Measurements from ENCODE around the gene C5orf22. TPM values are rescaled to one million over a fixed set of nuclear protein-coding genes. Genes with fewer than 3 reads are reported as not detected.
"Not testable (repeated sequence)": the region's sequence is repeated elsewhere in the genome, so short reads cannot be mapped to it uniquely, and the experiment has no call there.

The C5orf22 gene
- 26.8 and 30.4 TPM in 2 replicates for total RNA-seq

DNA sequence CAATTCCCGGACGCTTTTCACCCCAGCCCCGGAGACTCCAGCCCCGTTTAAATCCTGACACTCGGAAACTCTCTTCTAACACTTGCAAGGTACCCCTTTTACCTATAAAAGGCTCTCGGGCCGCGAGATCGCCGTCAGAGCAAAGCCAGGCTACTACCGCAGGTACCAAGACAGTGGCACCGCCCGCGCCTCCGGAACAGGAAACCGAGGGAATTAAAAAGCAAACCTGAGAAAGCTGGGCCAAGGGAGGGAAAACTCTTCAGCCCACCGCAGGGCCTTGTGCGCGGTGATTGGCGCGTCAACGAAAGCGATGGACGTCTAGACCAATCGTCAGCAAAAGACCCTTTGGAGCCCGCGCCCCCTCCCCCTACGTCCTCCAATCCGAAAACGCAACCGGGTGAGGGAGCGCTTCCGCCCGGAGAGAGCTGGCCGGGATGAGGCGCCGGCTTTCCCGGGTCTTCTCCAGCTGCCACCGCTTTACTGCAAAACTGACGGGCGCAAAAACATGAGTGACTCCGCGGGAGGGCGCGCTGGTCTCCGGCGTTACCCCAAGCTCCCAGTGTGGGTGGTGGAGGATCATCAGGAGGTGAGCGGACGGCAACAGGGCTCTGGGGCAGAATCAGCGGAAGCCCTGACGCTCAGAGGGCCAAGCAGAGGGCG, at the start of gene C5orf22, which contains the start of gene DROSHA:
TSS of gene C5orf22 (plus strand) at position 414 of the 660 bp plus-strand sequence. CDS start at position 506, 92 bp downstream.
TSS of gene DROSHA (minus strand) at position 206 of the 660 bp plus-strand sequence. CDS start 3,034 bp downstream, outside the sequence.
- intact Hi-C loops (cut with micrococcal nuclease), result loop anchor here (1.0 to 10.0 kb wide), 5 partner anchors 15 to 1913 kb away; partner anchors contain the start of genes GOLPH3, PDZD2, TARS1 and ZFR

DNA sequence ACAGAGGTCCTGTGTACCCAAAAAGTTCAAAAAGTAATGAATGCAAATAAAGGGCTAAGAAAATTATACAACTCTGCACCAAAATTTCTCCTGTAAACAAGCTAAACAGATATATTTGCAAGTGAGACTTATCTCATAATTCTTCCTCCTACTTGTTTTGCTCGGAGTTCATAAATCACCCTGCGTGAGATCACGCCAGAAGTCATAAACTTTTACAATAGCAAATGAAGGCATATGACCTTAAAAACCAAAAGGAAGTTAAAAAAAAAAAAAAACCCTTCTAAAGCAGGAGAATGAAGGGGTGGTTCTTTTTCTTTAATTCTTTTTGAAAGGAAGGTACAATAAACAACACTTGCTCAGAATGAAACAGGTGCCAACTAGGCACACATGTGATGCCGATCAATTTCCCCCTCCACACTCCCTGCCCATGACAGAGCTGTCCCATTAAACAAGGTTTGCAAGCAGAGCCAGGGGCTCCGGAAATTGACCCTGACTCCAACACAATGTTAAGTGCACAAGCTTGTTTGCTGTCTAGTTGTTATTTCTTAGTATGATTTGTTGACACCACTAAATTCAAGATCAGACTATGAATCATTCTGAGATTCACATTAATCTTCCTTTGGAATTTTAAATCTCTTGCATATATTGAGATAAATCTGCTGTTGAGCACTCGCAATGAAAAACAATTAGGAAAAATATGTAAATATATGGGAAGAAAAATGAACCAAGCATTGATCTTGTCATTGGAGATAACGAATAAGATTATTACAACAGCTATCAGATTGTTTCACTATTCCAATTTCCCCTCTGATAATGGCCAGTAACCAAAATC, 46.5 kb upstream of the C5orf22 start:
- intact Hi-C loops (cut with micrococcal nuclease), result no loop called here

DNA sequence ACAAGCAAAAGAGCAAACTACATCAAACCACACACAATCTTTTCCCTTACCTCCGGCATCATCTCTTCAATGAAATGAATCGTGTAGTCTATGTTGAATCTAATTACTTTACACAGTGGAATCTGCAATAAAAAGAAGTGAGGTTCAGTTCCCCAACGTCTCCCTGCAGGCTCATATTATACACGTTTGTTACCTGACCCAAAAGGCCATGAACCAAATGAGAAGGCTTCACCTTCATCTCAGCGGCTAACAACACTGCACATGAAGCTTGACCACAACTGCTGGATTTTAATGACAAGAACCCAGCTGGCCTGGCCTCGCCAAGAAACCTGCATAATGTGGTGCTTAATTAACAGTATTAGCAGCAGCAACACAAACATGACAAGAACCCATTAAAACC, 45.7 kb upstream of the C5orf22 start:
- intact Hi-C loops (cut with micrococcal nuclease), result no loop called here

DNA sequence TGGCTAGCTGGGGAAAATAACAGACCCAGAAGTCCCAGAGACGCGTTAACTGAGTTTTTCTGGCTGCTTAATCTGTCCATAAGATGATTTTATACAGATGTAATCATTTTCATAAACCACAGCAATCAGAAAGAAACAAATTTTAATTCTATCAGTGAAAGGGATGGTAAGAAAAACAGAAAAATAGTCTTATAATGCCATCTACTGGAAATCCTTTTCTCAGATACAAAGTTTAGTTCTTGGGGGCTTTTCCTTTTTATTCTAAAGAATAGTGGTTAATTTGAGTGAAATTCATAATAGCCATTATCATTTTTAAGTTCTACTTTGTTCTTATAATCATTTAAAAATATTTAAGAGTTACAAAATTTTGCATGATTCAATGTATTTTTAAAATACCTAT, 44.6 kb upstream of the C5orf22 start:
- intact Hi-C loops (cut with micrococcal nuclease), result no loop called here

DNA sequence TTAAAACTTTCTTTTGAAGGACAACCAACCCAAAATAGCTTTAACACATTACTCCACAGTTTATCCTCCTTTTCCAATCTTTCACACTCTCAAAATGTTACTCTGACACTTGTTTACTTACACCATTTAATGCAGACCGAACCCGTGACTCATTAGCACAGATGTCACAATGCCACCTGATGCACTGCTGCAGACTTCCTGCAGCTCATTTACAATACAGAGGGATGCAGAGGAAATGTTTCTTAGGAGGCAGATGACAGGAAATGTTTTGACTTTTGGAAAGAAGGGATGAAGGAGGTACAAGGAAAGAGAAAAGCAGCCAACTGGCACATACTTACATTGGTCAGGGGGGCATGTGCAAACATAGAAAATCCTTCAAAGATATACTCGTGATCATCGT, 39.2 kb upstream of the C5orf22 start:
- intact Hi-C loops (cut with micrococcal nuclease), result no loop called here

DNA sequence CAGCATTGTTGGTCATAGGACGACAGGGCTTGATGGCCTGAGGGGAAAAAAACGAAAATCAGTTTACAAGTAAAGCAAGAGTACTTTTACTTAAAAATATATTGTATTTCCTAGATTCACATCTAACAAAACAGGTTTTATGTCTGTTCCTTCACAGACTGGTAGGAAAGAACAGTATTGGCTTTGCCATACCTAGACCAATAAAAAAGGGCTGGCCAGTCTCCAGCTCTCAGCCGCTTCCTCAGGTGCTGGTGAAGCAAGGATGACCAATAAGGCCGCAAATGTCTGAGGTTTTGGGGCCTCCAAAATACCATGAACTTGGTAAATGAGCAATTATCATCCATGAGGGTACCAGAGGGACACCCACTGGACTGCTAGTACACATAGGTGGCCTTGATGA, 36.8 kb upstream of the C5orf22 start:
- intact Hi-C loops (cut with micrococcal nuclease), result no loop called here

DNA sequence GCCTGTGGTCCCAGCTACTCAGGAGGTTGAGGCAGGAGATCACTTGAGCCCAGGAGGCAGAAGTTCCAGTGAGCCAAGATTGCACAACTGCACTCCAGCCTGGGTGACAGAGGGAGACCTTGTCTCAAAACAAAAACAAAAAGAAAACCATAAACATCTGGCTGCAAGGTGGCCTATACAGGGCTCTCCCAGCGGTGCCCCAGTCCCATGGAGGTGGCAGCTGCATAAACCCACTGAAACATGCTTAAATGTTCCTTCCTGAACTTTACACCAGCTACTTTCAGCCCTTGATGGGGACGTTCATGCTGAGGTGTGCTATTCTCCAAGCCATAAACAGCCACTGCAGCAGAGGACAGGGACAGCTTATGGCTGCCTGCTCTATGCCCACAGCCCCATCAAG, 35.8 kb upstream of the C5orf22 start:
- intact Hi-C loops (cut with micrococcal nuclease), result no loop called here

DNA sequence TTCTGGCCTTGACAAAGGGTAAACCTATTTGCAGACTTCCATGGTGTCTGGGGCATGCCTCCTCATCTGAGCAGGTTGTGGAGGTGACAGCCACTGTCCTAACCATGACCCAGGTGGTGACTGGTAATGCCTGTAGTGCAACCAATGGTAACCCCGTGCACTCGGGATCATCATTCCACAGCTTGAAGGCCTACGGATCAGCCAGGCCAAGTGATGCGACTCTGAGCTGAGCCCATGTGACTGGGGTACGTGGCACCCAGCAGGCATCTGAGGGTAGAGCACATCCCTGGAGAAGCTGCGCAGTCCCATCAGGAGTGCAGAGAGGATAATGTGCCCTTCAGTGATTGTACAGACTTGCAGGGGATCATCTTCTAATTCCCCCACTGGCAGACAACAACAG, 35.2 kb upstream of the C5orf22 start:
- intact Hi-C loops (cut with micrococcal nuclease), result no loop called here

DNA sequence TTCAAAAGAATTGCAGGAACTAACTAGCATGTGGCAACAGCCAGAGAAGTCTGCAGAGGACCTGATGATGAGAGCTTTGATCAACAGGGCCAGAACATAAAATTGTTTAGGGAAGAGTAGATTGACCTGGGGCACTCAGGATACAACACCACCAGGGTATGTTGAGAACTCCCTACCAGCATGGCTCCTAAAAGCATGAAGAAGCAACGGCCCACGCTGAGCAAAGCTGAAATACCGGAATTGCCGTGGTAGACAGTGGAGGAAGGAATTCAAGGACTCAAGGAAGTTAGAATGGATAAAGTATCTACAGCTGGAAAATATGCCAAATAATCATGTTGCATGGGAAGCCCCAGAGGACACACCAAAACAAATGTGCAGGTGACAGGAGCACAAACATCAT, 31.8 kb upstream of the C5orf22 start:
- intact Hi-C loops (cut with micrococcal nuclease), result no loop called here

DNA sequence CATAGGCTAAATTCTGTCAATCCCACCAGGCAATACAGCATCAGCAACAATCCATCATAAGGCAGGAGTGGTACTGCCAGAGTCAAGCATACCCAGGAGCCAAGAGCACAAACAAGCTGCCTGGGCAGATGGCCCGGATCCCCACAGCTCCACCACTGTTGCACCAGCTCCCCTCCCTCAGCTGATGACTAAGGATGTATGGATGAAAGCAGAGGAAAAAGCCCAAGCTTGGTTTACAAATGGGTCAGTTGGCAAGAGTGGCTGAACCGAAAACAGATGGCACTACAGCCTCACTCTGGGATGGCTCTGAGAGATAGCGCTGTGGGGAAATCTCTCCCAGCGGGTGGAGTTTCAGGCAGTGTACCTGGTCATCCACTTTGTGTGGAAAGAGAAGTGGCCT, 29.6 kb upstream of the C5orf22 start:
- intact Hi-C loops (cut with micrococcal nuclease), result no loop called here

DNA sequence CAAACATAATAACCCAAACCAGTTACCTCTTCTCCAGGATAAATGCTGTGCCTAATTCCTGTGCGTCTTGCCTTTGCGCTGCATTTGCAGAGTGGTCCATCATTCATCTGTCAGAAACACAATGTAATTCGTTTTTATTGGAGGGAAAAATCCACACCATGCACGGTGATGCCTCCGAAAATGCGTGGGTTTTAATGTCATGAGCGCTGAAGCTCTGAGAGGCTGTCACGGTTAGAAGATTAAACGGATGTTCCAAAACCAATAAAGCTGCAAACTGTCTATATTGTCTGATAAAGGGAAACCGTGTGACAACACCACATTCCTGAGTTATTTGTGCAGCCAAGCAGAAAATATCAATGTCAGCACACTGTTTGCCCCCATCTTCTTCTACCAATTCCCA, 27.6 kb upstream of the C5orf22 start:
- intact Hi-C loops (cut with micrococcal nuclease), result no loop called here

GRCh38 chr5:31511305-31511704, 20.8 kb upstream of the C5orf22 start:
- intact Hi-C loops (cut with micrococcal nuclease), result no loop called here

- intact Hi-C loops (cut with micrococcal nuclease), result loop anchor here (1.0 kb wide), 1 partner anchor 14 kb away; no protein-coding TSS in a partner anchor
Measured at GRCh38 chr5:31516802-31517201, 15.3 kb upstream of the C5orf22 start.

GRCh38 chr5:31523041-31523440, 9.1 kb upstream of the C5orf22 start:
- intact Hi-C loops (cut with micrococcal nuclease), result no loop called here

GRCh38 chr5:31530541-31531265, 1.4 kb upstream of the C5orf22 start:
- intact Hi-C loops (cut with micrococcal nuclease), result loop anchor here (1.0 to 10.0 kb wide), 4 partner anchors 13 to 1914 kb away; partner anchors contain the start of genes GOLPH3, PDZD2 and TARS1

- intact Hi-C loops (cut with micrococcal nuclease), result loop anchor here (1.0 to 10.0 kb wide), 4 partner anchors 14 to 1913 kb away; partner anchors contain the start of genes GOLPH3, PDZD2 and TARS1
Measured at GRCh38 chr5:31531543-31531887, 586 bp upstream of the C5orf22 start.

DNA sequence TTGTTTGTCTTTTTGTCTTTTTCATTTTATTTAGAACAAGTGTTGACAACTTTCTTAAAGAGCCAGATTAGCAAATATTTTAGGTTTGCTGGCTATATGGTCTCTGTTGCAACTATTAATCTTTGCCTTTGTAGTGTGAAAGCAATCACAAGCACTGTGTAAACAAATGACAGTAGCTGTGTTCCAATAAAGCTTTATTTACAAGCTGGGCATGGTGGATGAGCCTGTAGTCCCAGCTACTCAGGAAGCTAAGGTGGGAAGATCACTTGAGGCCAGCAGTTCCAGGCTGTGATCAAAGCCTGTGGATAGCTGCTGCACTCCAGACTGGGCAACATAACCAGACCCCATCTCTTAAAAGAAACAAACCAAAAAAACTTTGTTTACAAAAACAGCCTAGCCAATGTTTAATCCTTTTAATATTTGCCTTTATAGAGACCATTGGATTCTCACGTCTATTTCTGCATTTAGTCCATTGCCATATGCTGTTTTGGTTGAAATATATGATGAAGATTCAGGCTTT, 2.5 kb downstream of the C5orf22 start:
- intact Hi-C loops (cut with micrococcal nuclease), result loop anchor here (5.0 to 10.0 kb wide), 3 partner anchors 103 to 1910 kb away; partner anchors contain the start of genes GOLPH3, PDZD2 and TARS1

GRCh38 chr5:31536873-31537272, 4.8 kb downstream of the C5orf22 start:
- intact Hi-C loops (cut with micrococcal nuclease), result loop anchor here (10.0 kb wide), 1 partner anchor 1908 kb away; the partner anchor contains the start of gene TARS1

- intact Hi-C loops (cut with micrococcal nuclease), result loop anchor here (10.0 kb wide), 1 partner anchor 1907 kb away; the partner anchor contains the start of gene TARS1
Measured at GRCh38 chr5:31537349-31537748, 5.2 kb downstream of the C5orf22 start.

GRCh38 chr5:31537851-31538250, 5.8 kb downstream of the C5orf22 start:
- intact Hi-C loops (cut with micrococcal nuclease), result loop anchor here (10.0 kb wide), 1 partner anchor 1907 kb away; the partner anchor contains the start of gene TARS1

GRCh38 chr5:31549114-31549513, 17.0 kb downstream of the C5orf22 start:
- intact Hi-C loops (cut with micrococcal nuclease), result not testable (repeated sequence)

Data from T-helper 2 cell treated with Interferon-gamma antibody and Interleukin-4, amounts not matched to agents 100 ng/mL and 5 ng/mL, for 36 hours (primary cell).